Neural cell (in vitro differentiated cells): ENCODE data around the gene CNKSR2. TPM values are rescaled to one million over a fixed set of nuclear protein-coding genes. Genes with fewer than 3 reads are reported as not detected.

Source experiments
- H2AFZ ChIP-seq: fragments of 200-600, 300-800 bp; sonication (generic), shearing (Covaris generic); 2 replicates; pipeline ENCODE4 v1.6.0; 2014; ENCODE audit warnings: low read depth, mild to moderate bottlenecking, antibody characterized with exemption, low read length, moderate library complexity
- H3F3A ChIP-seq: fragments of 200-600 bp; shearing (Covaris generic); 2 replicates; pipeline ENCODE4 v1.6.1; 2016; ENCODE audit warnings: mild to moderate bottlenecking, moderate library complexity, mixed read lengths, antibody characterized with exemption, low read length; ENCODE audit not compliant: insufficient read depth, poor library complexity, severe bottlenecking
- H3K27ac ChIP-seq: fragments of 200-600, 300-800 bp; sonication (generic), shearing (Covaris generic); 2 replicates; pipeline ENCODE4 v1.5.1; 2014; ENCODE audit warnings: mild to moderate bottlenecking, low read length, moderate library complexity
- H3K27me3 ChIP-seq: fragments of 300-800, 200-600 bp; sonication (generic), shearing (Covaris generic); 2 replicates; pipeline ENCODE4 v1.6.0; 2014; ENCODE audit warnings: mild to moderate bottlenecking, low read depth, low read length, moderate library complexity; ENCODE audit not compliant: insufficient read depth
- H3K36me3 ChIP-seq: fragments of 300-800, 200-600 bp; sonication (generic), shearing (Covaris generic); 2 replicates; pipeline ENCODE4 v1.5.1; 2014; ENCODE audit warnings: mild to moderate bottlenecking, antibody characterized with exemption, low read length, moderate library complexity; ENCODE audit not compliant: insufficient read depth
- H3K4me2 ChIP-seq: fragments of 300-800, 200-600 bp; sonication (generic), shearing (Covaris generic); 2 replicates; pipeline ENCODE4 v1.6.0; 2014; ENCODE audit warnings: mild to moderate bottlenecking, low read length
- H3K4me3 ChIP-seq: fragments of 300-800, 200-600 bp; sonication (generic), shearing (Covaris generic); 2 replicates; pipeline ENCODE4 v1.5.1; 2014; ENCODE audit warnings: mild to moderate bottlenecking, low read length, moderate library complexity
- H3K79me2 ChIP-seq: fragments of 200-600 bp; shearing (Covaris generic); replicated peaks from 2 replicates; pipeline ENCODE4 v1.6.0; 2014; ENCODE audit warnings: mild to moderate bottlenecking, low read length, moderate library complexity; ENCODE audit not compliant: insufficient read depth
- H3K9ac ChIP-seq: fragments of 300-800, 200-600 bp; sonication (generic), shearing (Covaris generic); 2 replicates; pipeline ENCODE4 v1.6.1; 2016; ENCODE audit warnings: mild to moderate bottlenecking, low read length, mixed read lengths
- H3K9me2 ChIP-seq: fragments of 200-600 bp; shearing (Covaris generic); 2 replicates; pipeline ENCODE4 v1.6.1; 2016; ENCODE audit warnings: mild to moderate bottlenecking, low read length, mixed read lengths; ENCODE audit not compliant: insufficient read depth
- H3K9me3 ChIP-seq: fragments of 200-600, 300-800 bp; sonication (generic), shearing (Covaris generic); 2 replicates; pipeline ENCODE4 v1.6.1; 2016; ENCODE audit warnings: mild to moderate bottlenecking, mixed run types, low read length, moderate library complexity, mixed read lengths
- H4K20me1 ChIP-seq: fragments of 200-600 bp; shearing (Covaris generic); 2 replicates; pipeline ENCODE4 v1.6.1; 2016; ENCODE audit warnings: mild to moderate bottlenecking, mixed run types; ENCODE audit not compliant: insufficient read depth
- CTCF ChIP-seq: fragments of 450-650 bp; IDR thresholded peaks from 2 replicates; pipeline ENCODE4 v1.5.1; 2014; ENCODE audit warnings: antibody characterized with exemption, mild to moderate bottlenecking, moderate library complexity; ENCODE audit not compliant: poor library complexity, severe bottlenecking
- EP300 ChIP-seq: fragments of 450-650 bp; conservative IDR thresholded peaks from 2 replicates; pipeline ENCODE4 v1.6.1; 2014; ENCODE audit warnings: antibody characterized with exemption, mild to moderate bottlenecking, moderate library complexity; ENCODE audit not compliant: poor library complexity, severe bottlenecking
- EZH2 ChIP-seq: fragments of 200-600, 300-800 bp; shearing (Covaris generic), sonication (generic); IDR thresholded peaks from 2 replicates; pipeline ENCODE4 v1.6.1; 2014; ENCODE audit warnings: antibody characterized with exemption, low read length, borderline replicate concordance, mild to moderate bottlenecking; ENCODE audit not compliant: insufficient read depth, poor library complexity, severe bottlenecking
- MXI1 ChIP-seq: fragments of 450-650 bp; conservative IDR thresholded peaks from 2 replicates; pipeline ENCODE4 v1.6.1; 2014; ENCODE audit warnings: antibody characterized with exemption, mild to moderate bottlenecking; ENCODE audit not compliant: poor library complexity, severe bottlenecking
- POLR2AphosphoS5 ChIP-seq: IDR thresholded peaks from 2 replicates; pipeline ENCODE4 v1.6.1; 2012
- RAD21 ChIP-seq: fragments of 450-650 bp; conservative IDR thresholded peaks from 2 replicates; pipeline ENCODE4 v1.6.1; 2014; ENCODE audit warnings: antibody characterized with exemption, mild to moderate bottlenecking, moderate library complexity
- REST ChIP-seq: IDR thresholded peaks from 2 replicates; pipeline ENCODE4 v1.6.1; 2012; ENCODE audit warnings: borderline replicate concordance
- SMC3 ChIP-seq: fragments of 450-650 bp; conservative IDR thresholded peaks from 2 replicates; pipeline ENCODE4 v1.6.1; 2014; ENCODE audit warnings: antibody characterized with exemption, mild to moderate bottlenecking, moderate library complexity; ENCODE audit not compliant: poor library complexity
- TAF1 ChIP-seq: IDR thresholded peaks from 2 replicates; pipeline ENCODE4 v1.6.1; 2012; ENCODE audit warnings: low read depth
- polyA plus RNA-seq: library from polyadenylated mRNA; depleted of rRNA; stranded (reverse); fragments of >200 nt; gene quantifications from 2 replicates; pipeline ENCODE4 v1.2.3, GENCODE V29; 2014

The CNKSR2 gene
- polyA plus RNA-seq, 1 donor from 2014 or later = 31.1 TPM

- no peaks in the 10 kb centered on the region for H3K36me3 ChIP-seq
- no peak overlapping the region for H3K27ac ChIP-seq
- TF ChIP-seq SMC3 (no peak), EP300 (no peak), POLR2AphosphoS5 (no peak), TAF1 (no peak), REST (no peak), RAD21 (no peak), MXI1 (no peak), CTCF (no peak), EZH2 (no peak)
- no peaks in the 10 kb centered on the region for H3K9me3 ChIP-seq
- H3K27me3 ChIP-seq = no peaks in the 10 kb centered on the region
- no peaks in the 10 kb centered on the region for H4K20me1 ChIP-seq
- no peak overlapping the region for H3K4me2 ChIP-seq
- H3K9me2 ChIP-seq = no peaks in the 10 kb centered on the region
- no peaks in the 10 kb centered on the region for H3K79me2 ChIP-seq
- no peak overlapping the region for H2AFZ ChIP-seq
- H3K9ac ChIP-seq = no peak overlapping the region
- no peak overlapping the region for H3K4me3 ChIP-seq
- H3F3A ChIP-seq = no peaks in the 10 kb centered on the region
Measured at GRCh38 chrX:21490341-21490740, 116.1 kb downstream of the CNKSR2 start.

DNA sequence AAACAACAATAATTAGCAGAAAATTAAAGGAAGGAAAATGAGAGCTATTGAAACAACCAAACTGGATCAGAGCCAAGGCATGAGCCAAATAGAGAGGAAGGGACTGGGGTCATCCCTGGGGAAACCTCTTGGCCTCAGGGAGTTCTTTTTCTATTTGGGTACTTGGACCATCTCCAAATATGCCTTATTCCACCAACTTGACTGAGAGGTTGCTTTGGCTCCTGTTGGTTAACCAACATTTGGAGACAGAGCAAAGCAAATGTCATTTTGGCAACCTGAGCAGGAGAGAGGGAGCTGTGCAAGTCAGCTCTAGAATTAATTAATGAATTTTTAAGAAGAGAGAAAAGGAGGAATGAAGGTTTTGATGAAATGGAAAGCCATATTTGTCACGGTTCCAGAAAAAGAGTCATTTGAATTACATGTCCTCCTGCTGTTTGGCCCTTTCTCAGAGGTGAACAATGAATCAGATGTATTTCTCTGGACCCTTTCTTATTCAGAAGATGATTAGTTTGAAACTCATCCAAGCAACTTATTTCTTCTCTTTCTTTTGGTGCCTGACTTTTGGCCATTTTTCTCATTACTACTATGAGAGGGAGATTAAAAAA, 119.1 kb downstream of the CNKSR2 start:
- Histone ChIP-seq H3K27ac (no peak overlapping the region), H4K20me1 (no peaks in the 10 kb centered on the region), H3K79me2 (no peaks in the 10 kb centered on the region), H3F3A (no peaks in the 10 kb centered on the region), H3K27me3 (no peaks in the 10 kb centered on the region), H3K36me3 (no peaks in the 10 kb centered on the region), H3K4me3 (no peak overlapping the region), H3K9ac (no peak overlapping the region), H3K9me3 (no peaks in the 10 kb centered on the region), H2AFZ (no peak overlapping the region), H3K4me2 (no peak overlapping the region), H3K9me2 (no peaks in the 10 kb centered on the region)
- TF ChIP-seq TAF1 (no peak), MXI1 (no peak), REST (no peak), POLR2AphosphoS5 (no peak), RAD21 (no peak), EZH2 (no peak), SMC3 (no peak), EP300 (no peak), CTCF (no peak)
